Trophoblast cell (in vitro differentiated cells and primary cell): ENCODE results near the gene FNDC3B.

Experiments
- DNase-seq, 2 donors: peaks; one replicate each; pipeline ENCODE4 v3.0.0-alpha.2; 2016
- H2AFZ ChIP-seq: 2 replicates; pipeline ENCODE4 v1.6.1; 2013; ENCODE audit warnings: low read length, moderate library complexity, mild to moderate bottlenecking; ENCODE audit not compliant: insufficient read depth, poor library complexity
- H2AK5ac ChIP-seq: 2 replicates; pipeline ENCODE4 v1.6.1; 2013; ENCODE audit warnings: mild to moderate bottlenecking, low read length
- H2BK120ac ChIP-seq: 2 replicates; pipeline ENCODE4 v1.6.1; 2013; ENCODE audit warnings: low read length, mild to moderate bottlenecking, moderate library complexity; ENCODE audit not compliant: insufficient read depth, poor library complexity
- H2BK12ac ChIP-seq: 2 replicates; pipeline ENCODE4 v1.6.1; 2013; ENCODE audit warnings: mild to moderate bottlenecking, low read length, moderate library complexity
- H2BK5ac ChIP-seq: 2 replicates; pipeline ENCODE4 v1.6.1; 2013; ENCODE audit warnings: low read length, low read depth, moderate library complexity, mild to moderate bottlenecking; ENCODE audit not compliant: poor library complexity
- H3K14ac ChIP-seq: 2 replicates; pipeline ENCODE4 v1.6.1; 2013; ENCODE audit warnings: mild to moderate bottlenecking, low read length
- H3K18ac ChIP-seq: 2 replicates; pipeline ENCODE4 v1.6.1; 2013; ENCODE audit warnings: mild to moderate bottlenecking, low read length
- H3K23ac ChIP-seq: 2 replicates; pipeline ENCODE4 v1.6.1; 2013; ENCODE audit warnings: low read length
- H3K27ac ChIP-seq: 2 replicates; pipeline ENCODE4 v1.5.1; 2013; ENCODE audit warnings: low read depth, mild to moderate bottlenecking, inconsistent platforms, low read length, moderate library complexity
- H3K27me3 ChIP-seq: 2 replicates; pipeline ENCODE4 v1.6.1; 2013; ENCODE audit warnings: inconsistent platforms, mild to moderate bottlenecking, low read length, moderate library complexity; ENCODE audit not compliant: insufficient read depth
- H3K36me3 ChIP-seq, 2 experiments: 1 replicate in 1 of 2; 2 replicates in 1 of 2; pipeline ENCODE4 v1.6.1; 2013; ENCODE audit warnings: low read length in 2 of 2, mild to moderate bottlenecking in 2 of 2, moderate library complexity in 1 of 2; ENCODE audit not compliant: insufficient read depth in 2 of 2, control insufficient read depth in 1 of 2
- H3K4ac ChIP-seq: 2 replicates; pipeline ENCODE4 v1.6.1; 2013; ENCODE audit warnings: low read depth, mild to moderate bottlenecking, low read length, moderate library complexity
- H3K4me1 ChIP-seq, 2 experiments: 1 replicate in 1 of 2; 2 replicates in 1 of 2; pipeline ENCODE4 v1.6.1; 2013; ENCODE audit warnings: low read length in 2 of 2, mild to moderate bottlenecking in 2 of 2, moderate library complexity in 1 of 2; ENCODE audit not compliant: insufficient read depth in 2 of 2, control insufficient read depth in 1 of 2
- H3K4me2 ChIP-seq: 2 replicates; pipeline ENCODE4 v1.6.1; 2013; ENCODE audit warnings: inconsistent platforms, mild to moderate bottlenecking, low read length, moderate library complexity
- H3K4me3 ChIP-seq: 2 replicates; pipeline ENCODE4 v1.5.1; 2013; ENCODE audit warnings: mild to moderate bottlenecking, low read depth, low read length, inconsistent platforms
- H3K79me1 ChIP-seq: one replicate; pipeline ENCODE4 v1.6.1; 2013; ENCODE audit warnings: low read length
- H3K79me2 ChIP-seq: 2 replicates; pipeline ENCODE4 v1.6.1; 2013; ENCODE audit warnings: low read length, mild to moderate bottlenecking; ENCODE audit not compliant: control insufficient read depth, insufficient read depth, poor library complexity
- H3K9ac ChIP-seq: 2 replicates; pipeline ENCODE4 v1.6.1; 2013; ENCODE audit warnings: mild to moderate bottlenecking, low read length
- H3K9me3 ChIP-seq: 2 replicates; pipeline ENCODE4 v1.6.1; 2013; ENCODE audit warnings: low read depth, mild to moderate bottlenecking, control low read depth, inconsistent platforms, low read length; ENCODE audit not compliant: insufficient read depth
- H4K12ac ChIP-seq: 2 replicates; pipeline ENCODE4 v1.6.1; 2013; ENCODE audit warnings: low read depth, mild to moderate bottlenecking, low read length, moderate library complexity
- H4K8ac ChIP-seq: 2 replicates; pipeline ENCODE4 v1.6.1; 2013; ENCODE audit warnings: low read depth, mild to moderate bottlenecking, low read length, moderate library complexity
- H4K91ac ChIP-seq: one replicate; pipeline ENCODE4 v1.6.1; 2013; ENCODE audit warnings: low read depth, mild to moderate bottlenecking, low read length, moderate library complexity
- WGBS: extraction: QIAGEN DNeasy Blood & Tissue Kit; methylation state at CpG from one replicate; pipeline ENCODE4 v1.1.7; 2013; ENCODE audit warnings: missing lambda C conversion rate; ENCODE audit not compliant: insufficient read length, insufficient coverage; ENCODE audit errors: extremely low coverage; 5-methylcytosine and 5-hydroxymethylcytosine counted together

Gene FNDC3B

GRCh38 chr3:172312001-172312400 is 272.6 kb downstream of the FNDC3B start:
- H3K23ac ChIP-seq, result no peak overlapping the region
- H2AK5ac ChIP-seq, result no peak overlapping the region
- H3K27me3 ChIP-seq, result no peaks in the 10 kb centered on the region
- no peak overlapping the region for H3K27ac ChIP-seq
- no peaks in the 10 kb centered on the region for H3K79me2 ChIP-seq
- DNase-seq, result peak in 1 of 2 donors; percentile 37
- no peak overlapping the region for H3K4me3 ChIP-seq
- no peak overlapping the region for H2AFZ ChIP-seq
- WGBS, result no CpG with 5 or more reads among the region's 6 CpGs
- no peak overlapping the region for H4K12ac ChIP-seq
- H4K8ac ChIP-seq, result no peak overlapping the region
- no peak overlapping the region for H2BK12ac ChIP-seq
- no peak overlapping the region for H3K9ac ChIP-seq
- no peak overlapping the region for H3K18ac ChIP-seq
- no peaks in the 10 kb centered on the region for H3K9me3 ChIP-seq
- no peak overlapping the region for H3K4me2 ChIP-seq
- H3K4ac ChIP-seq, result no peak overlapping the region
- H2BK120ac ChIP-seq, result no peak overlapping the region
- H4K91ac ChIP-seq, result no peak overlapping the region
- no peak overlapping the region for H3K14ac ChIP-seq
- H3K36me3 ChIP-seq, result peaks cover 9 to 30% of the 10 kb centered on the region in 2 experiments
- peaks cover 4 to 18% of the 10 kb centered on the region in 2 experiments for H3K4me1 ChIP-seq
- no peak overlapping the region for H2BK5ac ChIP-seq
- peaks cover 5% of the 10 kb centered on the region for H3K79me1 ChIP-seq

- no peak overlapping the region for H3K23ac ChIP-seq
- no peaks in the 10 kb centered on the region for H3K9me3 ChIP-seq
- no peaks in the 10 kb centered on the region for H3K27me3 ChIP-seq
- H3K27ac ChIP-seq, result no peak overlapping the region
- no peak overlapping the region for H3K18ac ChIP-seq
- no peak overlapping the region for H4K12ac ChIP-seq
- no peak overlapping the region for H4K8ac ChIP-seq
- H3K9ac ChIP-seq, result no peak overlapping the region
- H3K79me1 ChIP-seq, result peaks cover 3% of the 10 kb centered on the region
- no peak overlapping the region for H3K4me2 ChIP-seq
- no peak overlapping the region for H2BK120ac ChIP-seq
- H3K4me3 ChIP-seq, result no peak overlapping the region
- H2AFZ ChIP-seq, result no peak overlapping the region
- DNase-seq, result no peak
- H2BK12ac ChIP-seq, result no peak overlapping the region
- no peaks in the 10 kb centered on the region for H3K79me2 ChIP-seq
- H3K4ac ChIP-seq, result no peak overlapping the region
- no CpG with 5 or more reads among the region's 5 CpGs for WGBS
- no peak overlapping the region for H3K14ac ChIP-seq
- no peak overlapping the region for H2AK5ac ChIP-seq
- peaks cover 6 to 25% of the 10 kb centered on the region in 2 experiments for H3K36me3 ChIP-seq
- no peak overlapping the region for H4K91ac ChIP-seq
- no peak overlapping the region for H2BK5ac ChIP-seq
- peaks cover under 1 to 16% of the 10 kb centered on the region in 2 experiments for H3K4me1 ChIP-seq
These were observed 273.3 kb downstream of the FNDC3B start for GRCh38 chr3:172312711-172313110.

- no CpG with 5 or more reads among the region's 3 CpGs for WGBS
- H3K4me3 ChIP-seq, result no peak overlapping the region
- H3K4ac ChIP-seq, result no peak overlapping the region
- no peak overlapping the region for H3K27ac ChIP-seq
- no peak overlapping the region for H4K91ac ChIP-seq
- DNase-seq, result no peak
- H3K4me1 ChIP-seq, result peaks cover 5 to 23% of the 10 kb centered on the region in 2 experiments
- no peak overlapping the region for H3K14ac ChIP-seq
- no peak overlapping the region for H2AK5ac ChIP-seq
- H3K23ac ChIP-seq, result no peak overlapping the region
- H3K9ac ChIP-seq, result no peak overlapping the region
- H3K79me1 ChIP-seq, result peaks cover 3% of the 10 kb centered on the region
- H2BK120ac ChIP-seq, result no peak overlapping the region
- no peak overlapping the region for H2BK5ac ChIP-seq
- H4K8ac ChIP-seq, result no peak overlapping the region
- H3K79me2 ChIP-seq, result no peaks in the 10 kb centered on the region
- no peak overlapping the region for H3K18ac ChIP-seq
- no peaks in the 10 kb centered on the region for H3K27me3 ChIP-seq
- no peak overlapping the region for H2AFZ ChIP-seq
- no peak overlapping the region for H4K12ac ChIP-seq
- H2BK12ac ChIP-seq, result no peak overlapping the region
- H3K4me2 ChIP-seq, result no peak overlapping the region
- H3K36me3 ChIP-seq, result peaks cover 7 to 25% of the 10 kb centered on the region in 2 experiments
- no peaks in the 10 kb centered on the region for H3K9me3 ChIP-seq
These were observed 274.3 kb downstream of the FNDC3B start for GRCh38 chr3:172313671-172314070.

DNA sequence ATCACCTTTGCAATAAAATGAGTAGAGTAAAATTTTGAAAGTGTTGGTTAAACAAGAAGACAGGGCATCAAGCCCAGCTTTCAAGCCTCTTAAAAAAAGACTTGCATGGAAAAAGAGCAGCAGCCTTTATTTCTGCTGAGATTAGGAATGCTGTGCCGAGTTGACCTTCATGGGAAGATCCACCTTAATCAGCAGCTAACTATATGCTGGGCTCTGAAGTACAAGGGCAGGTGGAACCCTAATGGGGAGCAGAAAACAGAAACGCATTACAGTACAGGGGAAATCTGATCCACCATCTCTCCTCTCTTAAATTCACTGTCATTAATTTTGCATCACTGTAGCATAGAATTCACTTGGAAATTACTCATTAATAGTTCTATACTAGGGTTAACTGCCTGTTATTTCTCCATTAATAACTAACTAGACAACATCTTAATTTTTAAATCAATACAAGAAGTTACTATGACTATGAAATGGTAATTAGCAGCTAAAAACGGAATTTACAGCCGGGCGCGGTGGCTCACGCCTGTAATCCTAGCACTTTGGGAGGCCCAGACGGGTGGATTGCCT is 275.3 kb downstream of the FNDC3B start:
- no peak overlapping the region for H4K91ac ChIP-seq
- no peak overlapping the region for H4K12ac ChIP-seq
- no peak overlapping the region for H3K9ac ChIP-seq
- H3K79me1 ChIP-seq, result peaks cover 2% of the 10 kb centered on the region
- no peak for DNase-seq
- H3K4me1 ChIP-seq, result peaks cover 5 to 23% of the 10 kb centered on the region in 2 experiments
- no peak overlapping the region for H2BK12ac ChIP-seq
- H3K9me3 ChIP-seq, result no peaks in the 10 kb centered on the region
- H3K4me2 ChIP-seq, result no peak overlapping the region
- H3K79me2 ChIP-seq, result no peaks in the 10 kb centered on the region
- H2AK5ac ChIP-seq, result no peak overlapping the region
- H3K27me3 ChIP-seq, result no peaks in the 10 kb centered on the region
- H3K27ac ChIP-seq, result peak overlapping the region; percentile 45
- H2BK5ac ChIP-seq, result no peak overlapping the region
- no peak overlapping the region for H2AFZ ChIP-seq
- H3K4me3 ChIP-seq, result no peak overlapping the region
- H3K23ac ChIP-seq, result no peak overlapping the region
- H2BK120ac ChIP-seq, result no peak overlapping the region
- H3K4ac ChIP-seq, result no peak overlapping the region
- H3K36me3 ChIP-seq, result peaks cover 7 to 26% of the 10 kb centered on the region in 2 experiments
- no peak overlapping the region for H3K14ac ChIP-seq
- H3K18ac ChIP-seq, result no peak overlapping the region
- no peak overlapping the region for H4K8ac ChIP-seq
- WGBS, result no CpG with 5 or more reads among the region's 8 CpGs
